SH-SY5Y (cell line): ENCODE data around the gene LRRC57.

Experiments used
- GATA2 ChIP-seq: IDR thresholded peaks from 2 replicates; pipeline ENCODE4 v1.6.1; 2011; ENCODE audit warnings: mild to moderate bottlenecking, low read depth, low read length
- GATA3 ChIP-seq: IDR thresholded peaks from 2 replicates; pipeline ENCODE4 v1.6.1; 2011; ENCODE audit warnings: low read depth, mild to moderate bottlenecking, low read length, moderate library complexity

- TF ChIP-seq GATA2 (no peak), GATA3 (no peak)
Measured at GRCh38 chr15:42549032-42549491, 469 bp upstream of the LRRC57 start.
